Measurements from ENCODE around the gene TRIP4. TPM values are rescaled to one million over a fixed set of nuclear protein-coding genes. Genes with fewer than 3 reads are reported as not detected.
A peak's percentile ranks its signal among the peaks of the same experiment; 100 is the strongest.

Gene TRIP4
- total and polyA plus RNA-seq, 9 of the 15 experiments (the other 6 are each of a cell fraction or from before 2014, with no cell fraction given) = 7.6 to 23.3 (median 16.7) TPM

DNA sequence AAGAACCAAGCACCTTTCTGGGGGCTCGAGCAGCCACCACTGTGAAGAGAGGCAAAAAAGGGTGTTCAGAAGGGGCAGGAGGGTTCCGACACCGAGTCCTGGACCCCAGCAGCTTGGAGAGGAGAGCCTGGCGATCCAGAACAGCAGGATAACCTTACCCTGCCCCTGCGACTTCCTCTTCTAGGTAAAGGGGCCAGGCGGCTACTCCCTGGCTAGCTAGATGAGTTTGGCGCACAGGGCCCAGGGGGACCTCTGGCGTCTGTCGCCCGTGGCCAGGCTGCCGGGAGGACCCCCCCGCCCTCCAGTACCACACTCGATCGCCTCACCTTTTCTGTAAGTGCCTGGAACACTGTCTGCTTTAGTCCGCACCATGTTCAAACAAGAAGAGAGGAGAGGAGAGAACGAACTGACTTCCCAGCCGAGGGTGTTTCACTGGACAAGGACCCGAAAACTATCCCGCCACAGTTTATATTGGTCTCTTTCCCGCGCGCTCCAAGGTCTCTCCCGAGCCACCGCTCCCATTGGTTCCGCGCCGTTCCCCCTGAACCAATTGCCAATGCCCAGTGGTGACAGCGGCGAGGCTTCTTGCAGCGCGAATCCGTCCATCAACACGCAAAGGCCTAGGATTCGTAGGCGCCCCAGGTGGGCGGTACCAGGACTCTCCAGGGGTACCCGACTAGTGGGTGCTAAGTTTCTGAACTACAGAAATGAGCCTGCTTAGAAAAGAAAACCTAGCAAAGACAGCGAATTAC lies 6.5 kb upstream of the TRIP4 start, which contains the start of gene PCLAF (continued):
- no peak for TF ChIP-seq SMARCB1 (IDR thresholded peaks at IDR 0.05; ENCODE audit: insufficient read length, low read depth)
- TF ChIP-seq PYGO2 (tag; IDR thresholded peaks at IDR 0.05) = no peak
- TF ChIP-seq, protein P1, sequence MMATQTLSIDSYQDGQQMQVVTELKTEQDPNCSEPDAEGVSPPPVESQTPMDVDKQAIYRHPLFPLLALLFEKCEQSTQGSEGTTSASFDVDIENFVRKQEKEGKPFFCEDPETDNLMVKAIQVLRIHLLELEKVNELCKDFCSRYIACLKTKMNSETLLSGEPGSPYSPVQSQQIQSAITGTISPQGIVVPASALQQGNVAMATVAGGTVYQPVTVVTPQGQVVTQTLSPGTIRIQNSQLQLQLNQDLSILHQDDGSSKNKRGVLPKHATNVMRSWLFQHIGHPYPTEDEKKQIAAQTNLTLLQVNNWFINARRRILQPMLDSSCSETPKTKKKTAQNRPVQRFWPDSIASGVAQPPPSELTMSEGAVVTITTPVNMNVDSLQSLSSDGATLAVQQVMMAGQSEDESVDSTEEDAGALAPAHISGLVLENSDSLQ (IDR thresholded peaks at IDR 0.05) = peak; percentile 99
- peak; percentile 65 for TF ChIP-seq TAF9B (IDR thresholded peaks at IDR 0.05; ENCODE audit: partially characterized antibody)
- no peak for TF ChIP-seq CEBPB (tag; IDR thresholded peaks at IDR 0.05)
- TF ChIP-seq FOXM1 (IDR thresholded peaks at IDR 0.05; ENCODE audit: low read depth) = peak; percentile 43; the same call in 1 of the 2 replicates
- no peak for TF ChIP-seq FOXM1 (CRISPR knock-in tag; IDR thresholded peaks at IDR 0.05; ENCODE audit: low read depth)
- TF ChIP-seq PHF20 (IDR thresholded peaks at IDR 0.05; ENCODE audit: partially characterized antibody) = peak; percentile 54
- no peak for TF ChIP-seq MIER1 (IDR thresholded peaks at IDR 0.05; ENCODE audit: low read depth)
- TF ChIP-seq FIP1L1 (IDR thresholded peaks at IDR 0.05; ENCODE audit: low read depth, low read length, poor library complexity, severe bottlenecking) = no peak
- TF ChIP-seq DEAF1 (CRISPR knock-in tag; IDR thresholded peaks at IDR 0.05) = no peak
- no peak for TF ChIP-seq THRAP3 (IDR thresholded peaks at IDR 0.05; ENCODE audit: borderline replicate concordance)
- peak; percentile 95 for TF ChIP-seq GTF2F1 (IDR thresholded peaks at IDR 0.05; ENCODE audit: low read depth, low read length)
- no peak for TF ChIP-seq HOXB6 (CRISPR knock-in tag; IDR thresholded peaks at IDR 0.05; ENCODE audit: borderline replicate concordance)
- TF ChIP-seq, protein P2, sequence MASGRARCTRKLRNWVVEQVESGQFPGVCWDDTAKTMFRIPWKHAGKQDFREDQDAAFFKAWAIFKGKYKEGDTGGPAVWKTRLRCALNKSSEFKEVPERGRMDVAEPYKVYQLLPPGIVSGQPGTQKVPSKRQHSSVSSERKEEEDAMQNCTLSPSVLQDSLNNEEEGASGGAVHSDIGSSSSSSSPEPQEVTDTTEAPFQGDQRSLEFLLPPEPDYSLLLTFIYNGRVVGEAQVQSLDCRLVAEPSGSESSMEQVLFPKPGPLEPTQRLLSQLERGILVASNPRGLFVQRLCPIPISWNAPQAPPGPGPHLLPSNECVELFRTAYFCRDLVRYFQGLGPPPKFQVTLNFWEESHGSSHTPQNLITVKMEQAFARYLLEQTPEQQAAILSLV (tag; IDR thresholded peaks at IDR 0.05) = no peak

Data from K562 (cell line).